SK-N-SH (cell line): Measurements from ENCODE around the gene ATXN10.

Source experiments
- EZH2phosphoT487 ChIP-seq: fragments of 200-600 bp; sonication (generic); IDR thresholded peaks from 2 replicates; pipeline ENCODE4 v1.6.1; 2017; ENCODE audit warnings: low read depth, mixed run types, mild to moderate bottlenecking, antibody characterized with exemption, moderate library complexity, borderline replicate concordance
- GATA2 ChIP-seq: sonication (generic); formaldehyde crosslinking; IDR thresholded peaks from 2 replicates; pipeline ENCODE4 v1.5.0; 2020; ENCODE audit warnings: mild to moderate bottlenecking, missing genetic modification reagents
- TF ChIP-seq, protein P1 (sequence below): fragments of 200-600 bp; sonication (generic); IDR thresholded peaks from 2 replicates; pipeline ENCODE4 v1.6.1; 2017; ENCODE audit warnings: antibody characterized with exemption, mild to moderate bottlenecking, moderate library complexity

- TF ChIP-seq, protein P1, sequence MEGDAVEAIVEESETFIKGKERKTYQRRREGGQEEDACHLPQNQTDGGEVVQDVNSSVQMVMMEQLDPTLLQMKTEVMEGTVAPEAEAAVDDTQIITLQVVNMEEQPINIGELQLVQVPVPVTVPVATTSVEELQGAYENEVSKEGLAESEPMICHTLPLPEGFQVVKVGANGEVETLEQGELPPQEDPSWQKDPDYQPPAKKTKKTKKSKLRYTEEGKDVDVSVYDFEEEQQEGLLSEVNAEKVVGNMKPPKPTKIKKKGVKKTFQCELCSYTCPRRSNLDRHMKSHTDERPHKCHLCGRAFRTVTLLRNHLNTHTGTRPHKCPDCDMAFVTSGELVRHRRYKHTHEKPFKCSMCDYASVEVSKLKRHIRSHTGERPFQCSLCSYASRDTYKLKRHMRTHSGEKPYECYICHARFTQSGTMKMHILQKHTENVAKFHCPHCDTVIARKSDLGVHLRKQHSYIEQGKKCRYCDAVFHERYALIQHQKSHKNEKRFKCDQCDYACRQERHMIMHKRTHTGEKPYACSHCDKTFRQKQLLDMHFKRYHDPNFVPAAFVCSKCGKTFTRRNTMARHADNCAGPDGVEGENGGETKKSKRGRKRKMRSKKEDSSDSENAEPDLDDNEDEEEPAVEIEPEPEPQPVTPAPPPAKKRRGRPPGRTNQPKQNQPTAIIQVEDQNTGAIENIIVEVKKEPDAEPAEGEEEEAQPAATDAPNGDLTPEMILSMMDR = no peak
- TF ChIP-seq EZH2phosphoT487 = no peak
- no peak for TF ChIP-seq GATA2 (CRISPR knock-in tag)
Measured at GRCh38 chr22:45790401-45790800, 118.8 kb downstream of the ATXN10 start.
